Smooth muscle cell (in vitro differentiated cells): Measurements from ENCODE around the gene LYVE1. TPM values are rescaled to one million over a fixed set of nuclear protein-coding genes. Genes with fewer than 3 reads are reported as not detected.

Experiments
- DNase-seq: peaks from one replicate; lab custom pipeline; 2025; ENCODE audit not compliant: unreplicated experiment; lab: John Stamatoyannopoulos, UW
- H2AFZ ChIP-seq: fragments of 200-600 bp; sonication (generic); 2 replicates; pipeline ENCODE4 v1.6.0; 2016; ENCODE audit warnings: antibody characterized with exemption, low read depth, mild to moderate bottlenecking
- H3F3A ChIP-seq: fragments of 200-600 bp; sonication (generic); 2 replicates; pipeline ENCODE4 v1.6.0; 2017; ENCODE audit warnings: antibody characterized with exemption, low read depth
- H3K27ac ChIP-seq: fragments of 200-600 bp; sonication (generic); 2 replicates; pipeline ENCODE4 v1.5.1; 2016; ENCODE audit warnings: low read depth, mild to moderate bottlenecking
- H3K27me3 ChIP-seq: fragments of 200-600 bp; sonication (generic); 2 replicates; pipeline ENCODE4 v1.6.1; 2016; ENCODE audit warnings: low read depth, mild to moderate bottlenecking
- H3K36me3 ChIP-seq: fragments of 200-600 bp; sonication (generic); 2 replicates; pipeline ENCODE4 v1.5.1; 2016; ENCODE audit warnings: low read depth
- H3K4me1 ChIP-seq: fragments of 200-600 bp; sonication (generic); 2 replicates; pipeline ENCODE4 v1.5.1; 2016; ENCODE audit warnings: low read depth
- H3K4me2 ChIP-seq: fragments of 200-600 bp; sonication (generic); 2 replicates; pipeline ENCODE4 v1.6.0; 2016; ENCODE audit warnings: mild to moderate bottlenecking
- H3K4me3 ChIP-seq: fragments of 200-600 bp; sonication (generic); 2 replicates; pipeline ENCODE4 v1.5.1; 2016; ENCODE audit warnings: mild to moderate bottlenecking
- H3K79me2 ChIP-seq: fragments of 200-600 bp; sonication (generic); 2 replicates; pipeline ENCODE4 v1.6.0; 2016; ENCODE audit warnings: low read depth, mild to moderate bottlenecking
- H3K9ac ChIP-seq: fragments of 200-600 bp; sonication (generic); 2 replicates; pipeline ENCODE4 v1.6.0; 2016; ENCODE audit warnings: low read depth
- H3K9me3 ChIP-seq: fragments of 200-600 bp; sonication (generic); replicated peaks from 2 replicates; pipeline ENCODE4 v1.5.1; 2016; ENCODE audit warnings: low read depth
- H4K20me1 ChIP-seq: fragments of 200-600 bp; sonication (generic); 2 replicates; pipeline ENCODE4 v1.6.0; 2016; ENCODE audit warnings: low read depth
- CTCF ChIP-seq: fragments of 200-600 bp; sonication (generic); IDR thresholded peaks from 2 replicates; pipeline ENCODE4 v1.5.1; 2017; ENCODE audit warnings: borderline replicate concordance, mild to moderate bottlenecking, antibody characterized with exemption; ENCODE audit not compliant: insufficient read depth, poor library complexity, severe bottlenecking
- WGBS: methylation state at CpG from one replicate; pipeline ENCODE4 v1.1.7; 2016; ENCODE audit warnings: low lambda C conversion rate; 5-methylcytosine and 5-hydroxymethylcytosine counted together
- polyA plus RNA-seq: library from polyadenylated mRNA; unstranded; fragments of >200 nt; fragmentation: Nextera tagmentation; extraction: Ambion mirVana; gene quantifications from 2 replicates; pipeline ENCODE4 v1.2.1, GENCODE V29; 2016
- total RNA-seq: library from RNA; depleted of rRNA; stranded (reverse); fragments of >200 nt; gene quantifications from 2 replicates; pipeline ENCODE4 v1.2.3, GENCODE V29; 2014

Gene LYVE1
- total and polyA plus RNA-seq, 2 experiments from 2014 or later, result not detected

DNA sequence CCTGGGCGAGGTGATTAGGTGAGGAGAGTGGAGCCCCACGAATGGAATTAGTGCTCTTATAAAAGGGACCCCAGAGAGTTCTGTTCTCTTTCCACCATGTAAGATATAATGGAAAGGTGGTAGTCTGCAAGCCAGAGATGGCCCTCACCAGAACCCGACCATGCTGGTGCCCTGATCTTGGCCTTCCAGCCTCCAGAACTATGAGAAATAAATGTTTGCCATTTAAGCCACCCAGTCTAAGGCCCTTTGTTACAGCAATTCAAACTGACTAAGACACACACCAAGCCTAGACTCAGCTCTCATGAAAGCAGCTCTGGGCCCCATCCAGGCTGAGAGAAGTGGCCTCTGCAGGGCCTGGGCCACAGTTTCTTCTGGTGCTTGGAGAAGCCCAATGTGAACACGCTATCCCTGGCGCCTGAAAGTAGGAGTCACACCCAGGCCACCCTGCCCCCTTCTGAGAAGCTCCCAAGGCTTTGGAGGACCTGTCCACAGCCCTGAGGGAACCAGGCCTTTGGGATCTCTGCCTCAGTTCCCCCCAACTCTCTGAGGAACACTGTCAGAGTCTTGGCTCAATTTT, 35.3 kb upstream of the LYVE1 start:
- H3K4me1 ChIP-seq, result peaks cover 22% of the 10 kb centered on the region
- peak overlapping the region; percentile 54 for H3K4me2 ChIP-seq
- H3K27me3 ChIP-seq, result no peaks in the 10 kb centered on the region
- H3F3A ChIP-seq, result peaks cover 20% of the 10 kb centered on the region
- H3K27ac ChIP-seq, result peak overlapping the region; percentile 93
- no peak for TF ChIP-seq CTCF
- peak overlapping the region; percentile 0 for H3K9ac ChIP-seq
- no peaks in the 10 kb centered on the region for H4K20me1 ChIP-seq
- H2AFZ ChIP-seq, result no peak overlapping the region
- H3K9me3 ChIP-seq, result no peaks in the 10 kb centered on the region
- H3K79me2 ChIP-seq, result no peaks in the 10 kb centered on the region
- no peak for DNase-seq
- 97% methylated on average over 5 of the region's 5 CpGs for WGBS
- H3K4me3 ChIP-seq, result no peak overlapping the region
- H3K36me3 ChIP-seq, result no peaks in the 10 kb centered on the region

- H3K27ac ChIP-seq, result no peak overlapping the region
- peaks cover 20% of the 10 kb centered on the region for H3F3A ChIP-seq
- no peak overlapping the region for H3K4me3 ChIP-seq
- no peaks in the 10 kb centered on the region for H4K20me1 ChIP-seq
- no peaks in the 10 kb centered on the region for H3K79me2 ChIP-seq
- no peaks in the 10 kb centered on the region for H3K27me3 ChIP-seq
- H3K9ac ChIP-seq, result no peak overlapping the region
- 96% methylated on average over 12 of the region's 12 CpGs for WGBS
- peaks cover 22% of the 10 kb centered on the region for H3K4me1 ChIP-seq
- H3K9me3 ChIP-seq, result no peaks in the 10 kb centered on the region
- no peak for DNase-seq
- H3K4me2 ChIP-seq, result no peak overlapping the region
- H3K36me3 ChIP-seq, result no peaks in the 10 kb centered on the region
- TF ChIP-seq CTCF, result no peak
- no peak overlapping the region for H2AFZ ChIP-seq
Measured at GRCh38 chr11:10602945-10603344, 34.5 kb upstream of the LYVE1 start.

GRCh38 chr11:10602366-10602765, 33.9 kb upstream of the LYVE1 start:
- no peaks in the 10 kb centered on the region for H3K9me3 ChIP-seq
- H2AFZ ChIP-seq, result no peak overlapping the region
- no peak for TF ChIP-seq CTCF
- no peak overlapping the region for H3K4me2 ChIP-seq
- H3K4me1 ChIP-seq, result peaks cover 22% of the 10 kb centered on the region
- H4K20me1 ChIP-seq, result no peaks in the 10 kb centered on the region
- H3K27ac ChIP-seq, result no peak overlapping the region
- no peak for DNase-seq
- H3K4me3 ChIP-seq, result no peak overlapping the region
- no peaks in the 10 kb centered on the region for H3K27me3 ChIP-seq
- no peaks in the 10 kb centered on the region for H3K79me2 ChIP-seq
- H3F3A ChIP-seq, result peaks cover 20% of the 10 kb centered on the region
- no peak overlapping the region for H3K9ac ChIP-seq
- no peaks in the 10 kb centered on the region for H3K36me3 ChIP-seq
- 92% methylated on average over 7 of the region's 7 CpGs for WGBS

DNA sequence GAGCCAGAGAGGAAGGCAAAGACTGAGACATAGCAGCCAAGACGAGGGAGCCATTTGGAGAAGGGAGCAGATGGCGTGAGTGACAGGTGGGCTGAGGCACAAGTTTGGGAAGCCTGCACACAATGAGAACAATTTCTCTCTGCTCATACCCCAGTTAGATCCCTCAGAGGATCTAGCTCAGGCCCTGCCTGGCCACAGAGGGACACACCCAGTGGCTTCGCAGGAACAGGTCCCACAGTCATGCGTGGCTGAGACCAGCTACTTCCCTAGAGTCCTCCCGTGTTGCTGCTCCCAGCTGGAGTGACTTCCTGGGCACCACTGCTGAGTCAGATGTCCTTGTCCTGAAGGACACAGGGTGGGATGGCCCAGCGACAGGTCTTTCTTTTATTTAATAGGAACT, 33.4 kb upstream of the LYVE1 start:
- Histone ChIP-seq H3K79me2 (no peaks in the 10 kb centered on the region), H2AFZ (no peak overlapping the region), H4K20me1 (no peaks in the 10 kb centered on the region), H3K27me3 (no peaks in the 10 kb centered on the region), H3K4me2 (no peak overlapping the region), H3K9me3 (no peaks in the 10 kb centered on the region), H3K4me1 (peaks cover 18% of the 10 kb centered on the region), H3K27ac (no peak overlapping the region), H3K36me3 (no peaks in the 10 kb centered on the region), H3K4me3 (no peak overlapping the region), H3F3A (peaks cover 20% of the 10 kb centered on the region), H3K9ac (no peak overlapping the region)
- no peak for TF ChIP-seq CTCF
- WGBS, result 91% methylated on average over 6 of the region's 6 CpGs
- no peak for DNase-seq
